ENCODE results near the gene MTOR.
"Not testable (repeated sequence)": the region's sequence is repeated elsewhere in the genome, so short reads cannot be mapped to it uniquely, and the experiment has no call there.

MTOR gene
- long read RNA-seq, donor 1, partial matches to known transcripts: 7 of 7 reads
- long read RNA-seq, donor 1, other reads (novel, unspliced or antisense): 0 of 7 reads
- long read RNA-seq, donor 2: 0 reads
- long read RNA-seq, donor 3, partial matches to known transcripts: 0 of 1 reads
- long read RNA-seq, donor 3, other reads (novel, unspliced or antisense): 0 of 1 reads
- long read RNA-seq, donor 4, partial matches to known transcripts: 5 of 5 reads
- long read RNA-seq, donor 4, other reads (novel, unspliced or antisense): 0 of 5 reads
- long read RNA-seq, donor 5: 0 reads
- long read RNA-seq, donor 6, full-length matches to known transcripts: 2 of 11 reads
- long read RNA-seq, donor 6, partial matches to known transcripts: 9 of 11 reads
- long read RNA-seq, donor 6, other reads (novel, unspliced or antisense): 0 of 11 reads
- long read RNA-seq, donor 7, full-length matches to known transcripts: 3 of 8 reads
- long read RNA-seq, donor 7, partial matches to known transcripts: 5 of 8 reads
- long read RNA-seq, donor 7, other reads (novel, unspliced or antisense): 0 of 8 reads
- long read RNA-seq, donor 8, full-length matches to known transcripts: 1 of 6 reads
- long read RNA-seq, donor 8, partial matches to known transcripts: 5 of 6 reads
- long read RNA-seq, donor 8, other reads (novel, unspliced or antisense): 0 of 6 reads

DNA sequence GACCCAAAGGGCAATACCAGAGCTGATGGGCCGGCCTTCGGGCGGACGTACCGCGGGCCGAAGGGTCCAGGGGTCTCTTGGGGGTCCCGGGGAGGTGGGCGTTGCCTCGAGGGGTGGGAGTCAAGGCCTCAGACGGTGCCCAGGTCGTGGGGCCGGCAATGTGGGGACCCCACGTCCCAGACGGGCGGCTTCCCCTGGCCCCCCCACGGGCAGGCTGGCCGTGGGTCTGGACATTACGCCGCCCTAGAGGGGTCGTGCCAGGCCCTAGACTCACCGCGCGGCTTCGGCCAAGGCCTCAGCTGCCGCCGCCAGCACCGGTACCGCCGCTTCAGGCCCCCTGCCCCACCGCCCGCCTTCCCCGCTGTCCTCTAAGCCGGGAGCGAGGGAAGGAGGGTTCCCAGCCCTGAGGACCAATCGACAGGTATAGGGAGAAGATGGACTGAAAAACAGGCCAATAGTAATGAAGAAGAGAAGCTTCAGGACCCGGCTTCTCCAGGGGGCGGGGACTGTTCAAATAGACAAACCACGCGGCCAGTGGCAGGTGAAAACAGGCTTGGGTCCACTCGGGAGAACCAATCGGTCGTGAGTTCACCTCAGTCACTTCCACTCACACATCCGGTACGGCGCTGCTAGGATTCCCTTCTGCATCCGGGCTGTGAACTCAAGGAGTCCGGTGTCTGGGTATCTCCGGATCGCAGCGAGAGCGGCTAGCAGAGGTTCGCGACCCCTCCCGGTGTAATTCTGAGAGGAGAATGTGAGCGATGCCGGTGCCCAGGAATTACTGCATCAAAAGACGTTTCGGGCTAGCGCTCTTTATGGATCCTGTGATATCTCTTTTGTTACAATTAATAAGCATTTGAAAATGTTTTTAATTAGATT is at the start of gene MTOR:
MTOR (minus strand) TSS at position 381 of the 879 bp plus-strand sequence. CDS start 3,142 bp downstream, outside the sequence.
- peak; percentile 83 for DNase-seq

DNA sequence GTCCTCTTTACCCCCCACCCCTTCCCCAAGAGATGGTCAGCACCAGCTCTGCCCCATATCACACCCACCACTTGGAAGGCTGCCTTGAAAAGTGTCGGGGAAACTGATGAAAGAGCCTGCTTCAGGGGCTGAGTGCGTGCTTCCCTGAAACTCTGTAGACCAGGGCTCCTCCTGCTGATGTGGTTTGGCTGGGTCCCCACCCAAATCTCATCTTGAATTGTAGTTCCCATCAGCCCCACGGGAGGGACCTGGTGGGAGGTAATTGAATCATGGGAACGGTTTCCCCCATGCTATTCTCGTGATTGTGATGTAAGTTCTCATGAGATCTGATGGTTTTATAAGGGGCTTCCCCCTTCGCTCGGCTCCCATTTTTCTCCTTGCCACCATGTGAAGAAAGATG is 47.0 kb upstream of the MTOR start:
- no peak for DNase-seq

DNA sequence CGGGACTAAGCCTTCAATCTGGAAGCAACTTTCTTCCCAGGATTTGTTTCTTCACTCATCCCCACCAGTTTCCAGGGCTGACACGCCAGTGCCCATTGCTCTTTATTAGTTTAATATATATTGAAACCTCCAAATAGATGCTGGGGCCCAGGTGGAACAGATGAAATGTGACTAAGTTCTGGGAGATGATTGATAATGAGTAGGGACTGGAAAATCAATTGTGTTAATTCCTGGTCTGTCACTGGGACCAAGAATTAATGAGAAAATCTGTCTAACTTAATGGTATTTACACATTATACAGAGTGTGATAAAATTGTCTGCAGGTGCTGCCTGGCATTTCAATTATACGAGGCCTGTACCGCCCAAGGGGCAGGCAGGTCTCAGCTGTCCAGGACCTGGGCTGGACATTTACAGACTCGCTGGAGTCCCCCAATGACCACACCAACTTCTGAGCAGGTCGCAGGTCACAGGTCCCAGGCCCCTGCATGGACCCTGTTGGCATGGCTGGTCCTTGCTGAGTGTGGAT is 46.4 kb upstream of the MTOR start:
- no peak for DNase-seq

DNA sequence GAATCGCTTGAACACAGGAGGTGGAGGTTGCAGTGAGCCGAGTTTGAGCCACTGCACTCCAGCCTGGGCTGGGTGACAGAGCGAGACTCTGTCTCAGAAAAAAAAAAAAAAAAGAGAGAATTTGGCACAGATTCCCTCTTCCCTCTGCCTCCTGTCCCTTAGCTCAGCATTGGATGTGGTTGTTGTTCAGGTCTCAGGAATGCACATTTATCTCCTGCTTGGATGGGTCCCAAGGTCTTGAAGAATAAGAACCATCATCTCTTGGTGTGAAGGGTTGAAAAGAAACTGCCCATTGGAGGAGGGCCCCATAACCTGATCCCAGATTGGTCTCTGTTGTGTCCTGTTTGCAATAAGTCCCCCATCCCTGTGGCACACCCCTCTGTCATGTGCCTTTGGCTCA is 45.5 kb upstream of the MTOR start:
- DNase-seq: no peak

DNA sequence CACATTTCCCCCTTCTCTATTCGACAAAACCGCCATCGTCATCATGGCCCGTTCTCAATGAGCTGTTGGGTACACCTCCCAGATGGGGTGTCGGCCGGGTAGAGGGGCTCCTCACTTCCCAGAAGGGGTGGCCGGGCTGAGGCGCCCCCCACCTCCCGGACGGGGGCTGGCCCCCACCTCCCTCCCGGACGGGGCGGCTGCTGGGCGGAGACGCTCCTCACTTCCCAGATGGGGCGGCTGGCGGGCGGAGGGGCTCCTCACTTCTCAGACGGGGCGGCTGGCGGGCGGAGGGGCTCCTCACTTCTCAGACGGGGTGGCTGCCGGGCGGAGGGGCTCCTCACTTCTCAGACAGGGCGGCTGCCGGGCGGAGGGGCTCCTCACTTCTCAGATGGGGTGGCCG is 43.2 kb upstream of the MTOR start:
- DNase-seq: not testable (repeated sequence)

- DNase-seq: no peak
These were observed 40.0 kb upstream of the MTOR start for GRCh38 chr1:11302366-11302765.

GRCh38 chr1:11301601-11302000 is 39.2 kb upstream of the MTOR start:
- no peak for DNase-seq

DNA sequence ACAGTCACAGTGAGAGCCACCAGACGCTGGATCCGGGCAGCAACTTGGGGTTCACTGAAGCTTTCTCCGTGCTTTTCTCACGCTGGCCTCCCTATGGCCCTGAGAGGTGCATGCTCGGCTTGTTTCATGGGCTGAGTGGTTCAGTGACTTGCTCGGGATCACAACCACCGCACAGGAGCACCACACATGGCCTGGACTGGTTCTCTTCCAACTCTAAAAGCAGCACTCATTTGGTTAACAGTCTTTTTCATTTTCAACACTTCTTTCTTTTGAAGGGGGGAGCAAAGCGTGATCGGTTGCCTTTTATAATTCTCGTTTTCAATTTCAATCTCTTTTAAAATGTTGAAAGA is 36.8 kb upstream of the MTOR start:
- DNase-seq: no peak

DNA sequence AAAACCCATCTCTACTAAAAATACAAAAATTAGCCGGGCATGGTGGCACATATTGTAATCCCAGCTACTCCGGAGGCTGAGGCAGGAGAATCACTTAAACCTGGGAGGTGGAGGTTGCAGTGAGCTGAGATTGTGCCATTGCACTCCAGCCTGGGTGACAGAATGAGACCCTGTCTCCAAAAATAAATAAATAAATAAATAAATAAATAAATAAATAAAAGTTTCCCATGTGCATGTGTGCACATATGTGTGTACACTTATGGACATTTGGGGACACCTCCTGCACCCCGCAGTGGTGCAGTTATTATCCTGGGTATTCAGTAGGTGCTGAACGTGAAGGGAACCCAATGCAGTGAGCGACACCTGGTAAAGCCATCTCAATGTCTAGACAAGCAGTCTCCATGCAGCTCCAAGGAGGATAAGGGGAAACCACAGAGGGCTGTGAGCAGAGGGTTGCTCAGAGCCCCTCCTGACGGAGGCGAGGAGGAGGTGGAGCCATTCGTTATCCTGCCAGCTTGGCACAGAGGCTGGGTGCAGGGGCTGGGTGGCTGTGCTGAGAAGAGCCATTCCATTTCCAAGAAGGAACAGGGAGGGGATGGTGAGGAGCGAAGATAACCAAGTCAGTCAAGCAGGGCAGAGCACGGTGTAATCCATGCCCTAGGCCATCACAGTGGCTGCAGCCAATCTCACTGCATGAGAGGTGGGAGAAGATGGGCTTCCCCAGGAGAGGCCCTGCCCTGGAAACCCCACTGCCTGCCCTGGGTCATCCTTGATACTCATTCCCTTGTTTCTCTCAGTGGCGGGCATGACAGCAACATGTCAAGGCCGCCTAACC is 36.3 kb upstream of the MTOR start:
- no peak for DNase-seq

GRCh38 chr1:11297774-11298173 is 35.4 kb upstream of the MTOR start:
- not testable (repeated sequence) for DNase-seq

DNA sequence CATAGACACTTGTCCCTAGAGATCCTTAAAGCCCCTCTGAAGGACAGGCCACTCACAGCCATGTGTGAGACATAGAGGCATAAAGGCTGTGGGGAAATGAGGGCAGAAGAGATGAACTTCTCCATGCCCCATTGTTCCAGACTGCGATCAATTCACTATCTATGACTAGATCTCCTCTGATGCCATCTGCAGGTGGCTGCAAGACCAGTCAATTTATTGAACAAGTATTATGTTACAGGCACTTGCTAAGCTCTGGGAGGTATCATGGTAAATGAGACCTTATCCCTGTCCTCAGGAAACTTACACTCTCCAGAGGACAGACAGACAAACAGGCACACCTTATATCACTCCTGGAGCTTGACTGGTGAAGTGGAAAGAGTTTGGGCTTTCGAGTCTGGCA is 33.6 kb upstream of the MTOR start:
- DNase-seq: no peak

DNA sequence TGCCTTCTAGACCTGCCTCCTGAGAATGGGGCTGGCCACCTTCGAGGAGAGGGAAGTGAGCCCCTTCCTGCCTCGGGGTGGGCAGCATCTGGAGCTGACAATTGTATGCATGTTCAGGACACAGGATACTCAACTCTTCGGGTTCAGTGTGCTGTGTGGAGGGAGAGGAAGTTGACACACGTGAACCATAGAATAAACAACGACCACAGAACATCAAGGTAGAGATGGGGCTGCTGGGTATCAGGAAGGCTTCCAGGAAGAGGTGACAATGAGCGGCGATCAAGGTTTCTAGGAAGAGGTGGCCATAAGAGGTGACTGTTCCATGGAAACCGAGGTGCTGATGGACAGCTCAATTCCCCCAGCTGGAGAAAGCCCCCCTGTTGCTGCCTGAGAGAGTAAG is 32.6 kb upstream of the MTOR start:
- DNase-seq: no peak

DNA sequence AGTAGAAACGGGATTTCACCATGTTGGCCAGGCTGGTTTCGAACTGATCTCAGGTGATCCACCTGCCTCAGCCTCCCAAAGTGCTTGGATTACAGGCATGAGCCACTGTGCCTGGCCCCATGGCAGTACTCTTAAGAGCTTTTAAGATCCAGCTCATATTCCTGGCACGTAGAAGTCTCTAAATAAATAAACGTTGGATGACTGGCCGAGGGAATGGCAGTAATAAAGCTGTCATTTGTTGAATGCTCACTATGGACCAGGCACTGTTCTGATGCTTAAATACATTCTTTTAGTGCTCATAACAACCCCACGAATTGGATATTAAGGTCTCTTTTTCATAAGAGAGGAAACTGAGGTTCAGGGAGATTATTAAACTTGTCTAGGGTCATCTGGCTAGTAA is 31.5 kb upstream of the MTOR start:
- no peak for DNase-seq

DNA sequence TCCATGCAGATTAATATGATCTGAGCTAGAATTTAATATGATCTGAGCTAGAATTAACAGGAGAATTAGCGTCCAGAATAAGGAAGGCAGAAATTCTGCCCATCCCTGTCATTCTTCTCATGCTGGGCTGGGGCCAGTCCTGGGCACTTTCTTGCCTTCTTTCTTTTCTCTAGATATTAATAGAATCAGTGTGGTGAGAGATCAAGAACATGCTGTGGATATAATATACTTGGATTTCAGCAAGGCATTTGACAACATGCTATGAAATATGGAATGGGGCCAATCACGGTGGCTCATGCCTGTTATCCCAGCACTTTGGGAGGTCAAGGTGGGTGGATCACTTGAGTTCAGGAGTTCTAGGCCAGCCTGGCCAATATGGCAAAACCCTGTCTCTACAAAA is 28.7 kb upstream of the MTOR start:
- DNase-seq: no peak

- no peak for DNase-seq
These were observed 26.7 kb upstream of the MTOR start for GRCh38 chr1:11289064-11289463.

DNA sequence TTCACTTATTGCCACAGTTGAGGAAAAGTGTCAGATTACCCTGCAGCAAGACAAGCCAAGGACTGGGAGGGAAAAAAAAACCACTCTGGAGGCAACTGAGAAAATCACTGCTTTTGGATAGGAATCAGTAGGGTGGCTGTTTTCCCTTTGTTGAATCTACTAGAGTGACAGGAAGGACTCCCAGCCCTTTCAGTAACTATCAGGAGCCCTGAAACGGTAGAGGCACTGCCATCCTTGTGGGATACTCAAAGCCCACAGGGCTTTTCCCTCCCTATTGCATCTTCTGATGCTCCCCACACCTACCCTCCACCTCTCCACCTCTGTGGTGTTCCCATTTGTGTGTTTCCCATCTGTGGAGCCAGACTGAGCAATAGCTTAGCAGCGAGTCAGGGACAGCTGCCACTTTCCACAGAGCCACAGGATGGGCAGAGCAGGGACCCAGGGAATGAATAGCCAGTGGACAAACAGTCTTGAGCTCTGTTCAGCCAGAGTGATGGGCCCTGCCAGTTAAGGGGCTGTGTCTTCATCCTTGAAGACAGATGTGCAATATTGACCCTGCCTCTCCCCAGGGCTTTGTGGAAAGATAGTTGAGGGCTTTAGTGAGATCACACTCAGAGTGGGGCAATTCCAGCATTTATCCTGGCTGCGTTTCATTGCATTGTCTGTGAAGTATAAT is 24.5 kb upstream of the MTOR start:
- DNase-seq: no peak

DNA sequence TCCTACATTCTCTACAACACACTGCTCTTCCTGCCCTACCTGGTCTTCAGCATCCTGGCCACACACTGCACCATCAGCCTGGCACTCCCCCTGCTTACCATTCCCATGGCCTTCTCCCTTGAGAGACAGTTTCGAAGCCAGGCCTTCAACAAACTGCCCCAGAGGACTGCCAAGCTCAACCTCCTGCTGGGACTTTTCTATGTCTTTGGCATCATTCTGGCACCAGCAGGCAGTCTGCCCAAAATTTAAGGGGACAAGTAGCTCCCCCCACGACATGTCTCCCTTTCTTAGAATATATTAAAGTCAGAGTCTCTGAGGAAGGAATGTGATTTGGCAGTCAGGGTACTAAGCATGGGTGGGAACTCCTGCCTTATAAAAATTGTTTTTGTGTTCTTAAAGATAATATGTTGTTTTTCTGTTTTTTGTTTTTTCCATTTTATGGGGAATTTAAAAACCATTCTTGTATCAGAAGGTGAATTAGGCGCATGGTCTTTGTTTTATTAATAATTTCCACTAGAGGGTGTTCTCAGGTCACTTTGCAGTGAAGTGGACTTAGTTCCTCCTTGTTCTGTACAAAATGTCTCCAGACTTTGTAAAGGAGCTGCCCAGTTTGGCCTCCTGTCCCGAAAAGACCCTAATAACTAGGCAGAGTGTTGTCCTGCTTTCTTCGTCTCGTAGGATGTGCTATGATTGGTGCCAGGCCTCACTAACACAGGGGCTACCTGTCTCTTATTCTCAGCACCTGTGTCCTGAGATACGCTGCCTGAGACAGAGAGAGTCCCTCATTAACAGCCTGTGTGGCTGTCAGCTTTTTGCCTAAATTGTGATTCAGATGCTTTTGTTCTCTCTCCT is 23.8 kb upstream of the MTOR start:
- no peak for DNase-seq

DNA sequence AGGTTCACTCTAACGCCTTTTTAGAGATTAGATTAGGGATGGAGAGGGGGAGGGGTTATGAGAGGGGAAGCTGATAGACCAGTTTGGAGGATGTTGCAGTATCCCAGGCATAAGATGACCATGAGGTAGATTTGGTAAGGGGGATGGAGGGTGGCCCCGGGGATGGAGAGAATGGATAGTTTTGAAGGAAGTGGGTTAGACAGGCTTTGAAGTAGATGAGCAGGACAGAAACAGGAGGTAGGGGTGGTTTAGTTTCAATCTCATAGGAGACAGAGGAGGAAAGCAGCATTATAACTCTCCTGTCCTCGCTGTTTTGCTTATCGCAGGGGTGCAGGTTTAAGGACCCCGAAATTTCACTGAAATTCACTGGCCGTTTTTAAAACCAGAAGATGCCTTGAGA is 22.4 kb upstream of the MTOR start:
- DNase-seq: no peak

GRCh38 chr1:11283151-11283550 is 20.8 kb upstream of the MTOR start:
- no peak for DNase-seq

Data from right kidney (tissue), 9 donors.